ENCODE measurements around the gene MYBL2. TPM values are rescaled to one million over a fixed set of nuclear protein-coding genes. Genes with fewer than 3 reads are reported as not detected.

Gene MYBL2
- polyA plus RNA-seq, 3 donors, result 0.39 to 5.5 (median 0.67) TPM

GRCh38 chr20:43716757-43717615, 50.1 kb downstream of the MYBL2 start:
- WGBS, 3 donors, result 93 to 96% (median 94%) methylated on average over 12 of the region's 12 CpGs
- no peak overlapping the region for H3K27ac ChIP-seq (ENCODE audit: low read depth, low read length)

- 95 to 97% (median 97%) methylated on average over 4 of the region's 4 CpGs for WGBS, 3 donors
Measured at GRCh38 chr20:43717616-43717995, 50.7 kb downstream of the MYBL2 start.

GRCh38 chr20:43720007-43720406, 53.1 kb downstream of the MYBL2 start:
- WGBS, 3 donors, result 77 to 80% (median 78%) methylated on average over 1 of the region's 1 CpG
- no peak overlapping the region for H3K27ac ChIP-seq (ENCODE audit: low read depth, low read length)

More at GRCh38 chr20:43717616-43717995, 50.7 kb downstream of the MYBL2 start:
- no peak overlapping the region for H3K27ac ChIP-seq (ENCODE audit: low read depth, low read length)

GRCh38 chr20:43721097-43721428, 54.1 kb downstream of the MYBL2 start:
- no peak overlapping the region for H3K27ac ChIP-seq (ENCODE audit: low read depth, low read length)
- 0 to 29% (median 4%) methylated on average over 2 of the region's 2 CpGs for WGBS, 3 donors

GRCh38 chr20:43721429-43722152, 54.7 kb downstream of the MYBL2 start:
- 39 to 49% (median 46%) methylated on average over 15 of the region's 15 CpGs for whole genome bisulfite sequencing, 3 donors
- no peak overlapping the region for H3K27ac ChIP-seq (ENCODE audit: low read depth, low read length)

GRCh38 chr20:43722153-43722505, 55.2 kb downstream of the MYBL2 start:
- 49 to 69% (median 67%) methylated on average over 8 of the region's 8 CpGs for WGBS, 3 donors
- H3K27ac ChIP-seq (ENCODE audit: low read depth, low read length), result no peak overlapping the region

GRCh38 chr20:43723186-43723585, 56.3 kb downstream of the MYBL2 start:
- H3K27ac ChIP-seq (ENCODE audit: low read depth, low read length), result no peak overlapping the region
- WGBS, 3 donors, result 62 to 76% (median 67%) methylated on average over 4 of the region's 4 CpGs

GRCh38 chr20:43723735-43724134, 56.8 kb downstream of the MYBL2 start:
- WGBS, 3 donors, result 81 to 85% (median 82%) methylated on average over 3 of the region's 3 CpGs

GRCh38 chr20:43724383-43724782, 57.5 kb downstream of the MYBL2 start:
- H3K27ac ChIP-seq (ENCODE audit: low read depth, low read length), result no peak overlapping the region
- 63 to 90% (median 73%) methylated on average over 5 of the region's 5 CpGs for WGBS, 3 donors

More at GRCh38 chr20:43723735-43724134, 56.8 kb downstream of the MYBL2 start:
- no peak overlapping the region for H3K27ac ChIP-seq (ENCODE audit: low read depth, low read length)

- no peak overlapping the region for H3K27ac ChIP-seq (ENCODE audit: low read depth, low read length)
- WGBS, 3 donors, result 74 to 85% (median 83%) methylated on average over 2 of the region's 2 CpGs
Measured at GRCh38 chr20:43725666-43726065, 58.8 kb downstream of the MYBL2 start.

GRCh38 chr20:43726333-43726732, 59.4 kb downstream of the MYBL2 start:
- WGBS, 3 donors, result 85 to 93% (median 86%) methylated on average over 10 of the region's 10 CpGs
- no peak overlapping the region for H3K27ac ChIP-seq (ENCODE audit: low read depth, low read length)

- H3K27ac ChIP-seq (ENCODE audit: low read depth, low read length), result no peak within 1 kb of the TSS
- 71 to 79% (median 77%) methylated on average over 11 of the region's 11 CpGs for WGBS, 3 donors
Measured at GRCh38 chr20:43726811-43727338, 60.0 kb downstream of the MYBL2 start, which contains the start of gene GTSF1L. TSS of gene GTSF1L (minus strand) at chr20:43727002. CDS start at chr20:43726694, 308 bp downstream.

GRCh38 chr20:43727980-43728590, 61.2 kb downstream of the MYBL2 start:
- H3K27ac ChIP-seq (ENCODE audit: low read depth, low read length), result no peak overlapping the region
- WGBS, 3 donors, result 71 to 83% (median 73%) methylated on average over 1 of the region's 1 CpG

- 60 to 88% (median 68%) methylated on average over 7 of the region's 7 CpGs for WGBS, 3 donors
- H3K27ac ChIP-seq (ENCODE audit: low read depth, low read length), result no peak overlapping the region
Measured at GRCh38 chr20:43728686-43729255, 61.9 kb downstream of the MYBL2 start.

- 59 to 71% (median 65%) methylated on average over 7 of the region's 7 CpGs for WGBS, 3 donors
- no peak overlapping the region for H3K27ac ChIP-seq (ENCODE audit: low read depth, low read length)
Measured at GRCh38 chr20:43731469-43731868, 64.6 kb downstream of the MYBL2 start.

- WGBS, 3 donors, result 68 to 86% (median 86%) methylated on average over 5 of the region's 5 CpGs
- H3K27ac ChIP-seq (ENCODE audit: low read depth, low read length), result no peak overlapping the region
Measured at GRCh38 chr20:43731927-43732326, 65.0 kb downstream of the MYBL2 start.

GRCh38 chr20:43736588-43737158, 69.8 kb downstream of the MYBL2 start:
- H3K27ac ChIP-seq (ENCODE audit: low read depth, low read length), result no peak overlapping the region
- WGBS, 3 donors, result 41 to 43% (median 42%) methylated on average over 2 of the region's 2 CpGs

GRCh38 chr20:43737925-43738324, 71.0 kb downstream of the MYBL2 start:
- no peak overlapping the region for H3K27ac ChIP-seq (ENCODE audit: low read depth, low read length)
- 90 to 95% (median 93%) methylated on average over 7 of the region's 7 CpGs for WGBS, 3 donors

All from adipose tissue (tissue), 3 donors.